SU-DHL-6 (cell line): ENCODE measurements around the gene STX1A.

Experiments used
- CTCF ChIP-seq: fragments of 200-600 bp; sonication (generic); IDR thresholded peaks from one replicate; pipeline ENCODE4 v1.5.1; 2017; ENCODE audit warnings: antibody characterized with exemption, mild to moderate bottlenecking, low read length, moderate library complexity; ENCODE audit not compliant: insufficient read depth, poor library complexity, severe bottlenecking
- EZH2phosphoT487 ChIP-seq: fragments of 200-600 bp; sonication (generic), shearing (Covaris generic); conservative IDR thresholded peaks from 2 replicates; pipeline ENCODE4 v1.6.1; 2018; ENCODE audit warnings: mild to moderate bottlenecking, antibody characterized with exemption, low read length, moderate library complexity, mixed read lengths

GRCh38 chr7:73671857-73672445, 47.5 kb downstream of the STX1A start:
- no peak for TF ChIP-seq CTCF
- TF ChIP-seq EZH2phosphoT487, result no peak
